Measurements from ENCODE around the gene PCMT1.
"Not testable (repeated sequence)": the region's sequence is repeated elsewhere in the genome, so short reads cannot be mapped to it uniquely, and the experiment has no call there.

Gene PCMT1

DNA sequence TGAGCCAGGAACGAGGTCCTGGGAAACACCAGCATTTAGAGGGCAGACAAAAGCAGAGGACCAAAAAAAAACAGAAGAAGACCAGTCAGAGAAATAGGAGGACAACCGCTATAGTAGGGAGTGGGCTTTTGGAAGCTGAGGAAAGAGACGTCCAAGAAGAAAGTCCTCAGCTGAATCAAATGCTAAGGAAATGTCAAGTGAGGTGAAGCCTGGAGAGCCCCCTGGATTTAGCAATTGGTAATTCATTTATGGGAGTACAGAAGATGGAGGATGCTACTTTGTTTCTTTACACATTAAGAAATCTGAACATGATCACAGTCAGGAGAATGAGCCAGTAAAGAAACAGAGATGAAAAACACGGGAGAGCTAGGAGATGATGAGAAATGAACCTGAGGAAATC lies 73.5 kb downstream of the PCMT1 start:
- DNase-seq = peak; percentile 15

DNA sequence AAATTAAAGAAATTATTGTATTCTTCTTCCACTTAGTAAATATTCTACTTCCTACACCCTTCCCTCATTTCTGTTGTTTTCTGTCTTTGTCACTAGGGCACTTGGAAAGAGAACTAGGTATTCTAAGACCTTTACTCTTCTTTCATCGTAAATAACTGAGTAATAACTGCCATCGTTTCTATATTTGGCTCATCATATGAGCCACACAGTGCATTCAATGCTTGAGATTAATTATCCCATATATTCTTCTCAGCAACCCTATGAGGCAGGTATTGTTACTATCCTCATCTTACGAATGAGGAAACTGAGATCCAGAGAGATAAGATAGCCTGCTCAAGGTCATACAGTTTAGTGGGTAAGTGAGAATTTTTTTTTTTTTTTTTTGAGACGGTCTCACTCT lies 75.8 kb downstream of the PCMT1 start:
- no peak for DNase-seq

DNA sequence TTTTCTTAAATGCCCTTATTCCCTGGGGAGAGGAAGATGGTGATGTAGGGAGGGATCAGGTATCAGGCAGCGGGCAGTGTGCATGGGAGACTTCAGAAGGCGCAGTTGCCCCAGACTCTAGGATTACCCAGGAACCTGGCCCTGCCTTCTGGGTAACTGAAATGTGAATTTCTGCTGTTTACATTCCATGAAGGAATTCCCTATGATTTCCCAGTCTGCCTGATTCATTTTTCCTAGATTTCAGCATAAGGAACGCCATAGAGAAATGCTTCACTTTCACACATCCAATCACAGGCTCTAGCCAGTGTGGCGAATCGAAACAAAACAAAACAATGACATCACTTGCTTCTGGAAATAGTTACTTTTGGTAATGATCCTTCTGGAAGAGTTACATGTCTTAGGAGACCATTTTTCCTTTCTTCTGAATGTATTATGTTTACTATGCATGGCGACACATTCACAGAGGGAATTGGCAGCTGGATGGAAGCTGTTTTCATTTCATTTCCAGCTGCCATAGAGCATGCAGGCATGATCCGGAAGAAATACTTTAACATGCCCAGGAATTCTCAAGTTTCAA lies 81.3 kb downstream of the PCMT1 start:
- no peak for DNase-seq

DNA sequence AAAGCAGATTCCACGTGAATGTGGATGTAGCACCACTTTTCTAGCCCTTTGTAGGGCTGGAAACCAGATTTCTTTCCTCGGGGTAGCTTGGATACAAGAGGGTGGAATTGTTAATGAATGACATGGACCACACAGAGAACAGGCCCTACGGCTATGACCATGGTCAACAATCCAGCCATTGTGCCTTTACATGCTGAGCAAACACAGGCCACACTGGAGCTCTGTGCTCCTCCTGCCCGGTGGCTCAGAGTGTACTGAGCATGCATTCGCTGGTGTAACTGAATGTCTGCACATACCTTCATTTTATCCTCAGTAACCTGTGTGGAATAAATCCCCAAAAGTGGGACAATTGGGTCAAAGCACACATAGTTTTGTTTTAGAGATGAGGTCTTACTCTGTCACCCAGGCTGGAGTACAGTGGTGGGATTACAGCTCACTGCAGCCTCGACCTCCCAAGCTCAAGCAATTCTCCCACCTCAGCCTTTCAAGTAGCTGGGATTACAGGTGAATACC lies 81.8 kb downstream of the PCMT1 start:
- DNase-seq = no peak

DNA sequence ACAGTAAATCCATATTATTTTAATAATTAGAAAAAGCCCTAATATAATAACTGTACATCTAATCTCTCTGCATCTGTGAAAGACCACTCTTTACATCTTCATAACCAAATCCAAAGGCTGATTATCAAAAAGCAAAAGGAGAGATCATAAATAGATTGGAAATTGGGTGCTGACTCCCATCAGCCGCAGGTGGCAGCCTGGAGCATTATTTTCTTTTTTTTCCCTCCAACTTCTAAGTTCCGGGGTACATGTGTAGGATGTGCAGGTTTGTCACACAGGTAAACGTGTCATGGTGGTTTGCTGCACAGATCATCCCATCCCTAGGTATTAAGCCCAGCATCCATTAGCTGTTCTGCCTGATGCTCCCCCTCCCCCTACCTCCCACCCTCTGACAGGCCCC lies 84.1 kb downstream of the PCMT1 start:
- DNase-seq = no peak

DNA sequence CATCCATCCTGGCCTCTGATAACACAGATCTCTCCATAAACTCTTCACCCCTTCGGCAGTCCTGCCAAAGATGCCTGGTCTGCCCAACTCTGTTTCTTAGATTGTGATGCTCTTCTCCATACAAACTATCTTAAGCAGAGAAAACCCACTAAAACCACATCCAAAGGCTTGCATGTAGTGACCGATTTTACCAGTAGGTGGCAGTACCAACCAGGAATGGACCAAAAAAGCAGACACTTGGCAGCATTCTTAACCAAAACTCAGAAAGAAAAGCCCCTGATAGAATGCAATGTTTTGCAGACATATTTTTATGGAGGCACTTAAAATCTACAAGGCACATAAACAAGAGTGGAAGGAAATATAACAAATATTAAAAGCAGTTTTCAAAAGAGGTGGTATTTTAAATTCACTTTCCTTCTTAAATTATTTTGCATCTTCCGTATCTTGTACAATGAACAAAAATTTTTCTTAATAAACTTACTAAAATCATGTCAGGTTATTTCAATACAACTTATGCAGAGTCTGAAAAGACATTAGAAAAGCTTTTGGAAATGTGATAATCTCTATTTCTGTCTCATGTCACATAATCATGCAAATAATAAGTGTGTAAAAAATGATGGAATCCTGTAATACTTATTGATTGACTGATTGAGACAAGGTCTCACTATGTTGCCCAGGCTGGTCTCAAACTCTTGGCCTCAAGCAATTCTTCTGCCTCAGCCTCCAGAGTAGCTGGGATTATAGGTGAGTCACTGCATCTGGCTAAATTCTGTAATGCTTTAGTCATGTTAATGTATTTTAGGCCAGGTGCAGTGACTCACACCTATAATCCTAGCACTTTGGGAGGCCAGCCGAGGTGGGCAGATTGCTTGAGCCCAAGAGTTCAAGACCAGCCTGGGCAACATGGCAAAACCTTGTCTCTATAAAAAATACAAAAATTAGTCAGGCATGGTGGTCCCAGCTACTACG lies 85.3 kb downstream of the PCMT1 start:
- DNase-seq = peak; percentile 79

DNA sequence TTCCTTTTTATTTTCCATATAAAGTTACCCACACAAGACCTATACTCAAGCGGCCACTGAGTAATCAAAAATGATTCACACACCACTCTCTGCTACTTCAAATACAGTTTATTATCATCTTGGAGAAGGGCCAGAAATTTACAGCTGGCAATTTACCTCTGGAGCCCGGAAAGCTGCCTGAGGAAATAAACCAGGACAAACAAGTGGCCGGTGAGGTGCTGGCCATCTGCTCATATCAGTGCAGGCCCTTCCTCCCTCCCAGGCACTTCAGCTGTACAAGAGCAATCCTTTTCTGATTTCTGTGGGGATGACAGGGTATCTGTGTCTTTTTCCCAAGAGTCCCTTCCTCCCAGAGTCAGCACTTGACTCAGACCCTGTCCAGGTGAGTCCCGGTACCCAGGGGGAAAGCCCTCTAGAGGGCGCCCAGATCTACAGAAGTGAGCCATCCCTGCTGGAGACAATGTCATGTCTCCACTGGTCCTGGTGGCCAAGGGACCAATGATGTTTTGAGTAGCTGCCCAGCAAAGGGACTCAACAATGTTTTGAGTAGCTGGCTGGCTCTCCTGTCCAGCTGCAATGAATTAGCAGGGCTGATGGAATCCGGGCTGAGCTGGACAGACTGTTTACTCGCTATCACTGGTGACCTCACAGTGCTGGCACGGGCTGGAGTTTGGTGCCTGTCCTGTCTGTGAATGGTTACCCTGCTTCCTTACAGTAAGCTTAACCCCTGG lies 91.0 kb downstream of the PCMT1 start:
- DNase-seq = peak; percentile 76

DNA sequence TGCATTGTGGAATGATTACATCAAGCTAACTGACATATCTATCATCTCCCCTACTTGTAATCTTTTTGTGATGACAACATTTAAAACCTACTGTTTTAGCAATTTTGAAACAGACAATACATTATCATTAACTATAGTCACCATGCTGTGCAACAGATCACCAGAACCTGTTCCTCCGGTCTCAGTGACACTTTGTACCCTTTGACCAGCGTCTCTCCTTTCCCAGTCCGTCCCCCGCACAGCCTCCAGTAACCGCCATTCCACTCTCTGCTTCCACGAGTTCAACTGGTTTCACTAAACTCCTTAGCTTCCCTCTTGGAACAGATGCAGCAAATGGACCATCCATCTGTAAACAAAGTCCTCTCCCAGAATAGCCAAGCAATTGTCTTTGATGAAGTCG lies 92.8 kb downstream of the PCMT1 start:
- DNase-seq = no peak

DNA sequence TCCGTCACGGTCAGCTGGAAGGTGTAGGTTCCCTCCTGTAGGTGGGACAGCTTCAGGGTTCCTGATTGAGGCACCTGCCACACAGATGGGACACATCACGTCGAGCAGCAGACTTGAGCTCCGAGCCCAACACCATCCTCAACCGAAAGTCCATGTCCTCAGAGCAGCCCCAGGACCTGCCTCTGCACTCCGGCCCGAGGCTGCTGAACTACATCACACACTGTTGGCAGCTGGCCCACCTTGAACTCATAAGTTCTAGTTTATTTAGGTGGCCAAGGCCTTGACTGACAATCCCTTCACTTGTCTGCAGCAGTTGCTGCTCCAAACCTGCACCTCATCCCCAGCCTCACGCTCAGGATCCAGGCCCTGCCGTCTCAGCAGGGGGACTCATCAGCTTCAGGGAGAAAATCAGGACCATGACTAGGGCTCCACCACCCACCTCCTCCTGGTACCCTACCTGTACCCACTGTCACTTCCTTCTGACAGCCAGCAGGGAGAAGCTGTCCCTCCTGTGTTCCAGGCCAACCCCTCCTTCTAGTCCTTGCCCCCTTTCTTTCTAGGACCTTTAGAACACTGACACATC lies 93.6 kb downstream of the PCMT1 start:
- no peak for DNase-seq

DNA sequence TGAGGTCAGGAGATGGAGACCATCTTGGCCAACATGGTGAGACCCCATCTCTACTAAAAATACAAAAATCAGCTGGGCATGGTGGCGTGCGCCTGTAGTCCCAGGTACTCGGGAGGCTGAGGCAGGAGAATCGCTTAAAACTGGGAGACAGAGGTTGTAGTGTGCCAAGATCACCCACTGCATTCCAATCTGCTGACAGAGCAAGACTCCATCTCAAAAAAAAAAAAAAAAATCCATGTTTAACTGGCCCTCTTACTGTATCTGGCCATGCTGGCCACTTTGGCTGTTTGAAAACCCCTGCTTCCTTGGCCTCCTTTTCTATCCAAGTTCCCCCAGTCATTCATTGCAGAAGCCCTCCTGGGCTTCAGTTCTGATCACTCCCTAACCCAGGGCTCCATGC lies 94.5 kb downstream of the PCMT1 start:
- not testable (repeated sequence) for DNase-seq

DNA sequence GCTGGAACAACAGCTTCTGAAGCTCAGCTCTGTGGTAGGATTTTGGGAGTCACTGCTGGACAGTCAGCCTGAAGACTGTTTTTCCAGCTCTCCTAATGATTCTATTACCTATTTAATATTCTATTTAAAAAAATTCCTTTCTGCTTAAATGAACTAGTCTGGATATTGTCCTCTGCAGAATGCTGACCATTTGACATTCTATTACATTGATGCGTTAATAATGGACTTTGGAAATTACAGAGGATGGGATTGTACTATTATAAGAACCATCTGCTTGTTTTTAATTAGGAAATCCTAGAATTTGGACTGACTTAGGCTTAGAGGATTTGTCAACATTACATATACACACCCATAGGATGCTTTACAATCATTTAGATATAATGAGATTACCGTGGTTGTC lies 94.9 kb downstream of the PCMT1 start:
- DNase-seq = no peak

DNA sequence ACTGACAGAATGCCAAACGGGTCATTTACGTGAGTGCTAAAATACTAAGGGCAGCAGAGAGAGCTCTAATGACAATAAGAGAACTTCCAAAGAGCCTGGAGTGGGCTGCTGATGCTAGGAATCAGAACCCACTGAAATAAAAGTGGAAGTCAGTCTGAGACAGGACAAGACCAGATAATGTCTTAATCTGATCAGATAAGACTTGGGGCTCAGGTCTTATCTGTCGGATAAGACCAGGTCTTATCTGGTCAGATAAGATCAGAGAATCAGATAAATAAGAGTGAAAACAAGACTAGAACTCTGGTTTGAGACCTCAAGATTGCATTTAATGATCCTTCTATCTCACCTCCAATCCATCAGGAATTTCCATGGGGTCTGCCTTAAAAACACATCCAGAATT lies 96.0 kb downstream of the PCMT1 start:
- DNase-seq = no peak

DNA sequence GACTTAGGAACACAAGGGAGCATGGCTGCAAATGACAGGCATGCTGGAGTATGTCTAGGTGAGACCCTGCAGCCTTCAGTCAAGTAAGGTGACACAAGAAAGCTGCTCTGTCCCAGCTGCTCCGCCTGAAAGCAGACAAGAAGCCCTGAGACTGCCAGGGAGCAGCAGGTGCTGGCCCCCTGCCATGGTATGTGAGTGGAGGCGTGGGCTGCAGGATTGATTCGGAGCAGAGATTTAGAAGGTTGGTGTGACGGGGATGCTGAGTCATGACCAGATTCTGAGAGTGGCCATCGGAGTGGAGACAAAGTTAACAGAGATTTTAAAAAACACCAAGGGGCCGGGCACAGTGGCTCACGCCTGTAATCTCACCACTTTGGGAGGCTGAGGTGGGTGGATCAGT lies 96.8 kb downstream of the PCMT1 start:
- no peak for DNase-seq

DNA sequence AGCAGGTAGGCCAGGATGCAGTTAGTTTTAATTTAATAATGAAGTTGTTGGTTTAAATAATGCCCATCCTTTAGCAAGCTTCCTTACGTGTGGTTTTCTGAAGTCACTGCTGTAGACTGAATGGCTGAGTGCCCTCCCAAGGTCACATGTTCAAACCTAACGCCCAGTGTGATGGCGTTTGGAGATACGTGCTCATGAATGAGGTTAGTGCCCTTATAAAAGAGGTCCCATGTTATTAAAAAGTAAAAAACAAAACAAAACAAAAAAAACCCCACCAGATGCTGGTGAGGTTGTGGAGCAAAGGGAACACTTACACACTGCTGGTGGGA lies 98.4 kb downstream of the PCMT1 start:
- no peak for DNase-seq

DNA sequence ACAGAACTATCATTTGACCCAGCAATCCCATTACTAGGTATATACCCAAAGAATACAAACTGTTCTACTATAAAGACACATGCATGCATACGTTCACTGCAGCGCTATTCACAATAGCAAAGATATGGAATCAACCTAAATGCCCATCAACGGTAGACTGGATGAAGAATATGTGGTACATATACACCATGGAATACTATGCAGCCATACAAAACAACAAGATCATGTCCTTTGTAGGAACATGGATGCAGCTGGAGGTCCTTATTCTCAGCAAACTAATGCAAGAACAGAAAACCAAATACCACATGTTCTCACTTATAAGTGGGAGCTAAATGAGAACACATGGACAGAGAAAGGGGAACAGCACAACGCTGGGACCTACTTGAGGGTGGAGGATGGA lies 98.8 kb downstream of the PCMT1 start:
- DNase-seq = not testable (repeated sequence)

DNA sequence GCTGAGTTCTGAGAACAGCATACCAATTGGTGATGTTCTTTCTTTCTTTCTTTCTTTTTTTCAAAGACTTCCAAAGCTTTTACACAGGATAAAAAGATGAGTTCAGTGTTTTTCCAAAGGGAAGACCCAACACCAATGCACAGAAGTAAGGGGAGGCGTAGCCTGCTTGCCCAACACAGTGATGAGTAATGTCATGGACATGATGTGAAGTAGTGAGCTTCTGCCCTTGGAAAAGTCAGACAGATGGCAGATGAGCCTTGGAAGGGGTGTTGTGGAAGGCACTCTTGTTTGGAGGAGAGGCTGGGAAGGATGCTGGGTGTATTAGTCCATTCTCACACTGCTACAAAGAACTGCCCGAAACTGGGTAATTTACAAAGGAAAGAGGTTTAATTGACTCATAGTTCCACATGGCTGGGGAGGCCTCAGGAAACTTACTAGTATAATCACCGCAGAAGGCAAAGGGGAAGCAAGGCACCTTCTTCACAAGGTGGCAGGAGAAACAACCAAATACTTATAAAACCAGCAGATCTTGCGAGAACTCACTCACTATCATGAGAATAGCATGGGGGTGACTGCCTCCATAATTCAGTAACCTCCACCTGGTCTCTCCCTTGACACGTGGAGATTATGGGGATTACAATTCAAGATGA lies 102.0 kb downstream of the PCMT1 start:
- DNase-seq = no peak

DNA sequence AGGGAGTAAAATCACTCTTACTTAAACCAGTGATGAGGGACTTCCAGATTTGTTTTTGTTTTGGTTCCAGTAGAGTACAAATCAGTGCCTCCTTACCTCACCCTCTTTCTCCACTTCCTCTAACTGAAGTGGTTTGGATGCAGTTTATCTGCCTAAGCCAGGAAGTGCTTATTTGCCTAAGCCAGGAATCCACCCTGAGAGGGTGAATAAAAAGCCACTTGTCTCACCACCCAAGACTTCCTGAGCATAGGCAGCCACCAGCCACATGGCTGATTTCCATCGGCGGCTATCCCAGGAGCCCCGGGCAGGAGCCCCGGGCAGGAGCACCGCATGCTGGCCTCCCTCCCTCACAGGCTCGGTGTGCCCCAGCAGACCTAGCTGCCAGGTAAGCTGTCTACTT lies 102.6 kb downstream of the PCMT1 start:
- peak; percentile 52 for DNase-seq

DNA sequence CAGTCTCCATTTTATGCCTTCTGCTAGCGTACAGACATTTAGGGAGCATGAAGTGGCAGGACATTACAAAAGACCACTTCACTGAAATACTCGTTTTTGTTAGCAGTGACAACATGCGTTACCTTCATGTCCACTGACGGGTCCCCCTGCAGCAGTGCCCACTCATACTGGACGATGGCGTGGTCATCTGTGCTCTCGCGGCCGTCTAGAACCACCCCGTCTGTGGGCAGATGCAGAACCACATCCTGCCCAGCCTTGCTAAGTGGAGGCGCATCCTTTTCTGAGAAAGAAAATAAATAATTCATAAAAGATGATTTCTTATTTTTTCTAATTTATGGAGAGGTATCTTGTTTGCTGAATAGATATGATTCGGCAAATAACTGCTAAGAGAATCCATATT lies 103.3 kb downstream of the PCMT1 start:
- DNase-seq = no peak

DNA sequence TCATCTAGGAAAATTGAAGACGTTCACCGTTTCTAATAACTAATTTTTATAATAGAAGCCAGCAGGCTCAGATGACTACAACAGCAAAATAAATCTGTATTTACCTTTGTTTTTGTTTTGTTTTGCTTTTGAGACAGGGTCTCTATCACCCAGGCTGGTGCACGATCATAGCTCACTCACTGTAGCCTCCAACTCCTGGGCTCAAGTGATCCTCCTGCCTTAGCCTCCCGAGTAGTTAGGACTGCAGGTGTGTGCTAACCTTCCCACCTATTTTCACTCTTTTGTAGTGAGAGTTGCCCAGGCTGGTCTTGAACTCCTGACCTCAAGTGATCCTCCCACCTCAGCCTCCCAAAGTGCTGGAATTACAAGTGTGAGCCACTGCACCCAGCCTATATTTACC lies 104.5 kb downstream of the PCMT1 start:
- not testable (repeated sequence) for DNase-seq

DNA sequence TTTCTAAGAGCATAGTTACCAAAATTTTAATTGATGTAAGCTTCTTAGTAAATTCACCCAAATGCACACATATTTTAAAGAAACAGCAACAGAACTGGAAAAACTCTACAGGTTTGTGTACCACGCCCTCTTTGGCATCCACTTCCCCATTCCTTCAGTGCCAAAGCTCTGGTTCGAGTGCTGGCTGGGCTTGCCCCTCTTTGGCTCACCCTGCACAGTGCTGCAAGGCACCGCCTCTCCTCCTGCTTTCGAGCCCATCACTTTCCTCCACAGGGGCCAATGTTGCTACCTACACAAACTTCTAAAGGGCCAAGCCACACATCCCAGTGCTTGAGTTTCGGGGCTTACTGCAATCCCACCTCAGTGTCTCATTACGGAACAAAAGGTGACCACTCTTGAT lies 105.0 kb downstream of the PCMT1 start:
- peak; percentile 34 for DNase-seq

DNA sequence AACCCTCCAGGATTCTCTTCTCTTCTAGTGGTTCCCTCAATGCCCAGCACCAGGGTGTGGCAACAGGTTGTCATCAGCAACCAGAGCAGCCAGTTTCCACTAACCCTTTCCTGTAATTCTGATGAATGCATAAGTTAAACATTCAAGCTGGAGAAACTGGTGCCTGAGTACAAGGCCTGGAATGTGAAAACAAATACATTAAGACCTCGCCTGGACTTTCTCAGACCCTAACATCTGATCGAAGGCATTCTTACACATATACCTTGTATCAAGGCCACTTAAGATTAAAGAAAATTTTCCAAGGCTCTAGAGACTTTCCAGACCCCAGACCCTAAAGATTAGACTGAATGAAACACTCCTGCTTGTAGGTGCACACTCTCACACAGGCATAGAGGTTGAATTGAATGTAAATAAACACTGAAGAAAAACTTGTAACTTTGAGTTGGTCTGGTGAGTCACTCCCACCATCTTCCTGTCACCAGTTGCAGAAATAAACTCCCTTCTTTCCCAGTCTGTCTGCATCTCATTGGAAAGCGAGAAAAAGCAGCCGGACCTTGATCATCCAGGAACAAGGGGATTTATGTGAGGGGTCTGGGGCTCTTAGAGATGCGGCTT lies 105.6 kb downstream of the PCMT1 start:
- no peak for DNase-seq

DNA sequence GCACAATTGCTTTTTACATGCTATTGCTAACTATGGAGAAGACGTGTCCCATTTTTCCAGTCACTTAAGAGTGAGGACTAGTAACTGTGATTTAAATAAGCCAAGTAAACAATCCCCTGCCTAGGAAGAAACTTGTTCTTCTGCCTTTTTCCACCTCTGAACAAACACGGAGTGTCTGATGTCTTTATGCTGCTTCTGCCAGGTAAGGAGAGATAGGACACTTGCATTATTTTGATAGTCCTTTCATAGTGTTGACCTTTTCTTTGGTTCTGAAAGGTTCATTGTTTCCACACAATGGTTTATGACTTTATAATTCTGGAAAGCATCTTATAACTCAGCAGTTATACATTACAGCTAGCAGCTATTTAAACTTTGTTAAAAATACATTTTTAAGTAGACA lies 106.2 kb downstream of the PCMT1 start:
- no peak for DNase-seq

Measured in hematopoietic multipotent progenitor cell treated with erythropoietin and hydrocortisone succinate and interleukin-3 and kit ligand, for 6 days (in vitro differentiated cells).